ENCODE data around the gene RANBP6.

The RANBP6 gene

DNA sequence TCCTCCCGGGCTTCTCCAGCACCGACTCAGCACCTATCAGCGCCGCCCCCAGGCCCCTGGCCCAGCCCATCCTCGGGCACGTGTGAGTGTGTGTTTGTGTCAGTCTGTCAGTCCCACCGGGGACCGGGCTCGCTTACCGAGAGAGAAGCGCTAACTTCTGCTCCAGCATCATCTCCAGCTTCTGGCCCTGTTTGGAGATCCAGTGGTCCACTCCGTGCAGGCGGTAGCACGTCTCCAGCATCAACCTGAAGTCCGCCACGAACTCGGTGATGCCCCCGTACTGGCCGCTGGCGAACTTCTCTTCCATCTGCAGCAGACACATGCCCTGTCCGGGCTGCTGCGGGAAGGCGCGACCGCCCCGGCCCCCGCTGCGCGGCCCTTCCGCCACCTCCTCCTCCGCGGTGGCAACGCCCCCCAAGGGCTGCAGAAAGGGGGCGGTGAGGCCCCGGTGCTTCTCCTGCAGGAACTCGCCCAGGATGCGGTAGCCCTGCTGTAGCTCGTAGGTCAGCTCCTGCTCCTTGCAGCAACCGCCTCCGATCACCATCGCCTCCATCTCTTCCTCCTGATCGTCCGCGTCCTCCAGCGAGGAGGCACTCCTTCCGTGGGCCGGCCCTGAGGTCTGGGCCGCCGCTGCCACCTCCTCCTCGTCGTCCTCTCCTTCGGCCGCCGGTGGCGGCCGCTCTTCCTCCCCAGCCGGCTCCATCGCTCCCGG is 8.2 kb downstream of the RANBP6 start:
- peak; percentile 90 for DNase-seq (ENCODE audit: low read depth)

GRCh38 chr9:6006749-6007057 is 8.7 kb downstream of the RANBP6 start:
- DNase-seq (ENCODE audit: low read depth): no peak

- DNase-seq (ENCODE audit: low read depth): no peak
Measured at GRCh38 chr9:6000955-6001354, 14.5 kb downstream of the RANBP6 start.

DNA sequence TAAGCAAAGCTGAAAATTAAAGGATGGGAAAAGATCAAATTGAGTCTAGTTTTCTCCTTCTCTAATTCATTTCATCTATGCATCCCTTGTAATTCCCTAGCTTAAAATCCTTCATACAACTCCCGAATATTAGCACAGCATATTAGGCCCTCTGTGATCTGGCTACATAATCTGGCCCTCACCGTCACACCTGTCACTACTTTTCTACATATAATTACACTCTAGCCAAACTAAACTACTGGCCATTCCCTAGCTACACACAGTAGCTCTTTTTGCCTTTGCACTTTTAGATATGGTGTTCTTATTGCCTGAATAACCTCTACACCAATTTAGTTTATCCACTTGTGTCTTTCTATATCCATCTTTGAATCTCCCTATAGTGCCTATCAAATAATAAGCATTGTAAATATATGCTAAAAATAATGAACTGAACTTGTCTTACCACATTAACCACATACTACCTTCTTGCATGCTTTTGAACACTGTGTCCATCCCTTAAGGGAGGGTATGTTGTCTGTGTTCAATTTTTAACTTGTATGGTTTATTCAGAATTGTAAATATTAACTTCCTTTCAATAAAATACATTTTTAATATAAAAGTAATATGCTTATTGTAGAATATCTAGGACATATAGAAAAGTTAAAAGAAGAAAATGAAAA is 15.9 kb downstream of the RANBP6 start:
- no peak for DNase-seq (ENCODE audit: low read depth)

- no peak for DNase-seq (ENCODE audit: low read depth)
Measured at GRCh38 chr9:5994493-5994892, 20.9 kb downstream of the RANBP6 start.

GRCh38 chr9:5988265-5988664 is 27.2 kb downstream of the RANBP6 start:
- no peak for DNase-seq (ENCODE audit: low read depth)

- DNase-seq (ENCODE audit: low read depth): no peak
Measured at GRCh38 chr9:5983042-5983441, 32.4 kb downstream of the RANBP6 start.

GRCh38 chr9:5982317-5982716 is 33.1 kb downstream of the RANBP6 start:
- no peak for DNase-seq (ENCODE audit: low read depth)

- no peak for DNase-seq (ENCODE audit: low read depth)
Measured at GRCh38 chr9:5978523-5978922, 36.9 kb downstream of the RANBP6 start.

- DNase-seq (ENCODE audit: low read depth): no peak
Measured at GRCh38 chr9:5976674-5977397, 38.6 kb downstream of the RANBP6 start.

- DNase-seq (ENCODE audit: low read depth): no peak
Measured at GRCh38 chr9:5971740-5972139, 43.7 kb downstream of the RANBP6 start.
